PC-9 (cell line): ENCODE results near the gene HOXA9. TPM values are rescaled to one million over a fixed set of nuclear protein-coding genes. Genes with fewer than 3 reads are reported as not detected.

Experiments
- BruUV-seq: library from RNA; stranded (reverse); fragments of 400-500 nt; replicated peaks from 2 replicates; lab custom pipeline; 2021; lab: Mats Ljungman, UMichigan
- CTCF ChIA-PET: fragments of 300-600 bp; sonication (Branson Sonifier 250); formaldehyde crosslinking; loops from one replicate; lab custom pipeline; 2022; ENCODE audit warnings: antibody characterized with exemption; lab: Charles Lee
- POLR2A ChIA-PET: fragments of 300-600 bp; sonication (Branson Sonifier 250); formaldehyde crosslinking; loops from one replicate; lab custom pipeline; 2022; ENCODE audit warnings: antibody characterized with exemption; ENCODE audit not compliant: unreplicated experiment; lab: Charles Lee
- DNase-seq, 2 experiments: peaks; one replicate each; pipeline versions ENCODE4 v3.0.0 to v3.0.0-alpha.2; 2015 to 2022; ENCODE audit warnings: mixed read lengths in 1 of 2
- H2AFZ ChIP-seq: fragments of 200-600 bp; sonication (generic); 2 replicates; pipeline ENCODE4 v1.8.1; 2017; ENCODE audit warnings: antibody characterized with exemption
- H3F3A ChIP-seq: fragments of 200-600 bp; sonication (generic); 2 replicates; pipeline ENCODE4 v1.8.1; 2017; ENCODE audit warnings: antibody characterized with exemption, mild to moderate bottlenecking, low read depth; ENCODE audit not compliant: insufficient read depth
- H3K27ac ChIP-seq: fragments of 200-600 bp; sonication (generic); 2 replicates; pipeline ENCODE4 v1.6.1; 2016; ENCODE audit warnings: mixed run types
- H3K27me3 ChIP-seq: fragments of 200-600 bp; sonication (generic); 2 replicates; pipeline ENCODE4 v1.6.1; 2016; ENCODE audit warnings: low read depth, mixed run types; ENCODE audit not compliant: insufficient read depth
- H3K36me3 ChIP-seq: fragments of 200-600 bp; sonication (generic); 2 replicates; pipeline ENCODE4 v1.6.1; 2016; ENCODE audit warnings: low read depth, mixed run types
- H3K4me1 ChIP-seq: fragments of 200-600 bp; sonication (generic); replicated peaks from 2 replicates; pipeline ENCODE4 v1.6.1; 2016; ENCODE audit warnings: mixed run types; ENCODE audit not compliant: insufficient read depth
- H3K4me2 ChIP-seq: fragments of 200-600 bp; sonication (generic); 2 replicates; pipeline ENCODE4 v1.6.1; 2017; ENCODE audit warnings: mixed run types
- H3K4me3 ChIP-seq: fragments of 200-600 bp; sonication (generic); 2 replicates; pipeline ENCODE4 v1.6.1; 2016; ENCODE audit warnings: mixed run types
- H3K79me2 ChIP-seq: fragments of 200-600 bp; sonication (generic); 2 replicates; pipeline ENCODE4 v1.6.1; 2017; ENCODE audit warnings: low read depth, mixed run types
- H3K9me2 ChIP-seq: fragments of 200-600 bp; sonication (generic); 2 replicates; pipeline ENCODE4 v1.8.1; 2017; ENCODE audit warnings: mild to moderate bottlenecking; ENCODE audit not compliant: insufficient read depth
- H3K9me3 ChIP-seq: fragments of 200-600 bp; sonication (generic); 2 replicates; pipeline ENCODE4 v1.8.1; 2016; ENCODE audit warnings: low read depth; ENCODE audit not compliant: insufficient read depth
- H4K20me1 ChIP-seq: fragments of 200-600 bp; sonication (generic); 2 replicates; pipeline ENCODE4 v1.8.1; 2017; ENCODE audit not compliant: insufficient read depth
- EZH2 ChIP-seq: fragments of 200-600 bp; sonication (generic); IDR thresholded peaks from 2 replicates; pipeline ENCODE4 v1.8.0; 2017; ENCODE audit warnings: antibody characterized with exemption, low read depth
- intact Hi-C: fragments of 100-400 bp; cut with micrococcal nuclease; formaldehyde crosslinking; loops from one replicate; pipeline ENCODE4 v1.10.0; 2022; ENCODE audit not compliant: unreplicated experiment
- total RNA-seq: library from RNA; stranded (reverse); gene quantifications from 2 replicates; pipeline ENCODE4 v1.2.3, GENCODE V29; 2021
- TF ChIP-seq, protein P1 (sequence below): fragments of 200-600 bp; sonication (generic); conservative IDR thresholded peaks from 2 replicates; pipeline ENCODE4 v1.6.1; 2017; ENCODE audit warnings: mixed run types, antibody characterized with exemption, mild to moderate bottlenecking, moderate library complexity

HOXA9 gene
- total RNA-seq, 1 experiment from 2014 or later = 2.5 TPM

DNA sequence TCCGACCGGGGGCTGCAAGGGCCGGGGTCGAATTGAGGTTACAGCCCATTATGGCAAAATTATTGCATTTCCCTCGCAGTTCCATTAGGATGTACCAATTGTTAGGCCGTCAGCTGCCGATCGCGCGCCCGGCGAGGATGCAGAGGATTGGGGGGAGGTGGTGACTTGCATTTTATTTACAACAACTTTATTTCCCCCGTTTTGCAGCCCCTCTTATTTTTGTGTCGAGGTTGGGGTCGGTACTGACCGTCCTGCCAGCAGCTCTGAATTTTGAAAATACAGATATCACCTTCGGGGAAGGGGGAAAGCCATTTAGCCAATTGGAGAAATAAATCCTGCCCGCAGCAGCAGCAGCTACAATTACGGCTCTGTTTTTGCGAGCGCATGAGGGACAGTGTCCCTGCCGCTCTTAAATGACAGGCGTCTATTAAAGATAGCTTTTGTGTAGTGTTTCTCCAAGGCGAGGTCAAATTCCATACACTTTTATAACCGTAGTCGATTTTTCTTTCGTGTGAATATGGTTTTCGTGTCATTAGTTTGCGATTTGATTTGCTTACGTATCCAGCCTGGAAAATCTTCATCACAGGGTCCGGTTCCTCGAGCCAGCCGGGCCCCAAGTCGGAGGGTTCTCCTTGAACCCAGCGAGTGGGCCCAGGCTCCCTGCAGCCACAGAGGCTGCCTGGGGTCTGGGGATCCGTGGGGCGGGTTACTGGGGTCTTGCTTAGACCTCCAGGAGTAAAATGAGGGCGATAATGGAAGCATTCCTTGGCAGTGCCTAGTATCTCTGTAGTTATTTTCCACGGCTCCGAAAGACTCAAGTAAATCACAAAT, 21.2 kb downstream of the HOXA9 start:
- TF ChIP-seq, protein P1, sequence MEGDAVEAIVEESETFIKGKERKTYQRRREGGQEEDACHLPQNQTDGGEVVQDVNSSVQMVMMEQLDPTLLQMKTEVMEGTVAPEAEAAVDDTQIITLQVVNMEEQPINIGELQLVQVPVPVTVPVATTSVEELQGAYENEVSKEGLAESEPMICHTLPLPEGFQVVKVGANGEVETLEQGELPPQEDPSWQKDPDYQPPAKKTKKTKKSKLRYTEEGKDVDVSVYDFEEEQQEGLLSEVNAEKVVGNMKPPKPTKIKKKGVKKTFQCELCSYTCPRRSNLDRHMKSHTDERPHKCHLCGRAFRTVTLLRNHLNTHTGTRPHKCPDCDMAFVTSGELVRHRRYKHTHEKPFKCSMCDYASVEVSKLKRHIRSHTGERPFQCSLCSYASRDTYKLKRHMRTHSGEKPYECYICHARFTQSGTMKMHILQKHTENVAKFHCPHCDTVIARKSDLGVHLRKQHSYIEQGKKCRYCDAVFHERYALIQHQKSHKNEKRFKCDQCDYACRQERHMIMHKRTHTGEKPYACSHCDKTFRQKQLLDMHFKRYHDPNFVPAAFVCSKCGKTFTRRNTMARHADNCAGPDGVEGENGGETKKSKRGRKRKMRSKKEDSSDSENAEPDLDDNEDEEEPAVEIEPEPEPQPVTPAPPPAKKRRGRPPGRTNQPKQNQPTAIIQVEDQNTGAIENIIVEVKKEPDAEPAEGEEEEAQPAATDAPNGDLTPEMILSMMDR = no peak
- TF ChIP-seq EZH2 = no peak
- BruUV-seq = no TSS peak
- H3K27me3 ChIP-seq = no peaks in the 10 kb centered on the region
- POLR2A ChIA-PET = interaction anchor here (0.6 kb wide), 1 partner anchor 22 kb away, joined by 4 read pairs; no protein-coding TSS in a partner anchor
- H3K4me1 ChIP-seq = 0 out of 2 replicates have a peak, but pooled peaks cover 6% of the 10 kb centered on the region
- CTCF ChIA-PET = interaction anchor here (0.6 kb wide), 1 partner anchor 1054 kb away, joined by 5 read pairs; no protein-coding TSS in a partner anchor
- no peaks in the 10 kb centered on the region for H3K9me2 ChIP-seq
- H3K27ac ChIP-seq = no peak overlapping the region
- peaks cover 2% of the 10 kb centered on the region; the same call in 1 of the 2 replicates for H3F3A ChIP-seq
- H3K36me3 ChIP-seq = no peaks in the 10 kb centered on the region
- no peak overlapping the region for H2AFZ ChIP-seq
- intact Hi-C loops = no loop called here
- H4K20me1 ChIP-seq = no peaks in the 10 kb centered on the region
- no peaks in the 10 kb centered on the region for H3K9me3 ChIP-seq
- H3K4me3 ChIP-seq = no peak overlapping the region
- no peaks in the 10 kb centered on the region for H3K79me2 ChIP-seq
- DNase-seq = no peak
- no peak overlapping the region for H3K4me2 ChIP-seq

DNA sequence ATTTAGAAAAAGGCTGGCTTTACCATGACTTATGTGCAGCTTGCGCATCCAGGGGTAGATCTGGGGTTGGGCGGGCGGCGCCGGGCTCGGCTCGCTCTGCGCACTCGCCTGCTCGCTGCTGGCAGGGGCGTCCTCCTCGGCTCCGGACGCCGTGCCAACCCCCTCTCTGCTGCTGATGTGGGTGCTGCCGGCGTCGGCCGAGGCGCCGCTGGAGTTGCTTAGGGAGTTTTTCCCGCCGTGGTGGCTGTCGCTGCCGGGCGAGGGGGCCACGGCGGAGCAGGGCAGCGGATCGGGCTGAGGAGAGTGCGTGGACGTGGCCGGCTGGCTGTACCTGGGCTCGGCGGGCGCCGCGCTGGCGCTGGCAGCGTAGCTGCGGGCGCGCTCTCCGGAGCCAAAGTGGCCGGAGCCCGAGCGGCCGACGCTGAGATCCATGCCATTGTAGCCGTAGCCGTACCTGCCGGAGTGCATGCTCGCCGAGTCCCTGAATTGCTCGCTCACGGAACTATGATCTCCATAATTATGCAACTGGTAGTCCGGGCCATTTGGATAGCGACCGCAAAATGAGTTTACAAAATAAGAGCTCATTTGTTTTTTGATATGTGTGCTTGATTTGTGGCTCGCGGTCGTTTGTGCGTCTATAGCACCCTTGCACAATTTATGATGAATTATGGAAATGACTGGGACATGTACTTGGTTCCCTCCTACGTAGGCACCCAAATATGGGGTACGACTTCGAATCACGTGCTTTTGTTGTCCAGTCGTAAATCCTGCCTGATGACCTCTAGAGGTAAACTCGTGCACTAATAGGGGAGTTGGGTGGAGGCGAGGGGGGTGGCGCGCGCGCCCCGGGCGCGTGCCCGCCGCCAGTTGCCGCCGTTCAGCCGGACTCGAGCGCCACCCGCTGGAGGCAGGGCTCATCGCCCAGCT, 22.1 kb downstream of the HOXA9 start, which contains the start of gene HOXA5:
HOXA5 (minus strand) TSS at position 659 of the 927 bp plus-strand sequence; CDS start at position 585, 74 bp downstream.
- TF ChIP-seq, protein P1 = no peak
- no peak for TF ChIP-seq EZH2
- no peaks in the 10 kb centered on the region for H3K79me2 ChIP-seq
- POLR2A ChIA-PET = interaction anchor here (0.6 kb wide), 1 partner anchor 21 kb away, joined by 4 read pairs; no protein-coding TSS in a partner anchor
- CTCF ChIA-PET = interaction anchor here (0.6 kb wide), 1 partner anchor 1053 kb away, joined by 5 read pairs; no protein-coding TSS in a partner anchor
- H2AFZ ChIP-seq = no peak within 1 kb of the TSS
- 0 out of 2 replicates have a peak, but pooled peaks cover 2% of the 10 kb centered on the region for H3K4me1 ChIP-seq
- intact Hi-C loops = no loop called here
- H3K9me2 ChIP-seq = no peaks in the 10 kb centered on the region
- H3K4me2 ChIP-seq = no peak within 1 kb of the TSS
- H3K27me3 ChIP-seq = no peaks in the 10 kb centered on the region
- H3F3A ChIP-seq = no peaks in the 10 kb centered on the region; the same call in 1 of the 2 replicates
- no peak within 1 kb of the TSS for H3K27ac ChIP-seq
- no peak within 1 kb of the TSS for H3K4me3 ChIP-seq
- H3K36me3 ChIP-seq = no peaks in the 10 kb centered on the region
- H4K20me1 ChIP-seq = no peaks in the 10 kb centered on the region
- no peak for DNase-seq
- H3K9me3 ChIP-seq = no peaks in the 10 kb centered on the region
- no TSS peak for BruUV-seq

DNA sequence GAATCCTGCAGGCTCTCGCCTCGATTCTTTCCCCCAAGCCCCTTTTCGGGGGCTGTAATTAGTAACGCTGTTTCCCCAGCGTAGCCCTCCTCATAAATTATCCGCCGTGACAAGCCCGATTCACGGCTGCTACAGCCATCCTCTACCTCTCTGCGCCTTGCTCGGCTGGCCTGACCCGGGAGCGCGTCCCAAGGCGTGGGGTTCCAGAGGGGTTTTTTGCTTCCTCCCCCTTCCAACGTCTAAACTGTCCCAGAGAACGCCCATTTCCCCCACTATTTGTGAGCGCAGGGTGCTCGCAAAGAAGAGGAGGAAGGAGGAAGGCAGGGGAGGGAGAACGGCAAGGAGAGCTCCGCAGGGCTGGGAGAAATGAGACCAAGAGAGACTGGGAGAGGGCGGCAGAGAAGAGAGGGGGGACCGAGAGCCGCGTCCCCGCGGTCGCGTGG, 22.7 kb downstream of the HOXA9 start:
- intact Hi-C loops = no loop called here
- Histone ChIP-seq H3K79me2 (no peaks in the 10 kb centered on the region), H3K36me3 (no peaks in the 10 kb centered on the region), H3K4me3 (no peak overlapping the region), H3K9me3 (no peaks in the 10 kb centered on the region), H4K20me1 (no peaks in the 10 kb centered on the region), H3K9me2 (no peaks in the 10 kb centered on the region), H3F3A (no peaks in the 10 kb centered on the region; the same call in 1 of the 2 replicates), H3K4me1 (no peaks in the 10 kb centered on the region), H2AFZ (no peak overlapping the region), H3K4me2 (no peak overlapping the region), H3K27ac (no peak overlapping the region), H3K27me3 (no peaks in the 10 kb centered on the region)
- ChIA-PET POLR2A (no interaction called here), CTCF (interaction anchor here (0.6 kb wide), 1 partner anchor 291 kb away, joined by 4 read pairs; no protein-coding TSS in a partner anchor)
- BruUV-seq = no TSS peak
- no peak for DNase-seq
- TF ChIP-seq, protein P1 = no peak
- no peak for TF ChIP-seq EZH2
